HG02970 (cell line): Measurements from ENCODE around the gene INO80E.

Experiments
- ATAC-seq: cut with Tn5 transposase; IDR thresholded peaks from one replicate; pipeline ENCODE4 v1.9.1; 2021; ENCODE audit warnings: mild to moderate bottlenecking, moderate library complexity, moderate number of reproducible peaks; ENCODE audit not compliant: unreplicated experiment, low FRiP score

Gene INO80E

GRCh38 chr16:29975134-29975538, 20.9 kb upstream of the INO80E start:
- ATAC-seq, result no peak

GRCh38 chr16:29975811-29976511, 20.1 kb upstream of the INO80E start:
- ATAC-seq, result no peak

- ATAC-seq, result no peak
Observed at GRCh38 chr16:29977063-29977825, 18.8 kb upstream of the INO80E start.

- ATAC-seq, result no peak
Observed at GRCh38 chr16:29978081-29978480, 18.0 kb upstream of the INO80E start.

- no peak for ATAC-seq
Observed at GRCh38 chr16:29978564-29979270, 17.3 kb upstream of the INO80E start.

- no peak for ATAC-seq
Observed at GRCh38 chr16:29982560-29983419, 13.3 kb upstream of the INO80E start.

- ATAC-seq, result no peak
Observed at GRCh38 chr16:29983420-29984136, 12.5 kb upstream of the INO80E start.

- ATAC-seq, result no peak
Observed at GRCh38 chr16:29984137-29984763, 11.8 kb upstream of the INO80E start.

- no peak for ATAC-seq
Observed at GRCh38 chr16:29984764-29985147, 11.3 kb upstream of the INO80E start.

GRCh38 chr16:29985271-29985811, 10.7 kb upstream of the INO80E start:
- ATAC-seq, result no peak

GRCh38 chr16:29986231-29986630, 9.8 kb upstream of the INO80E start:
- no peak for ATAC-seq

- no peak for ATAC-seq
Observed at GRCh38 chr16:29986931-29987330, 9.1 kb upstream of the INO80E start.

- ATAC-seq, result no peak
Observed at GRCh38 chr16:29987371-29988085, 8.5 kb upstream of the INO80E start.

GRCh38 chr16:29988346-29989075, 7.5 kb upstream of the INO80E start:
- ATAC-seq, result no peak

GRCh38 chr16:29989111-29989858, 6.8 kb upstream of the INO80E start:
- no peak for ATAC-seq

- no peak for ATAC-seq
Observed at GRCh38 chr16:29990034-29990433, 6.0 kb upstream of the INO80E start.

GRCh38 chr16:29990883-29991570, 5.0 kb upstream of the INO80E start:
- ATAC-seq, result no peak
